ENCODE measurements around the gene SIVA1. TPM values are rescaled to one million over a fixed set of nuclear protein-coding genes. Genes with fewer than 3 reads are reported as not detected.

Gene SIVA1
- total RNA-seq, 1 experiment from 2014 or later: 85.8 TPM

- Histone ChIP-seq H3F3A (ENCODE audit: insufficient read depth, low read depth) (peaks cover 2% of the 10 kb centered on the region; the same call in 1 of the 2 replicates), H3K9me3 (ENCODE audit: insufficient read depth, low read depth) (no peaks in the 10 kb centered on the region), H3K4me2 (no peak overlapping the region), H3K27me3 (ENCODE audit: insufficient read depth, low read depth) (no peaks in the 10 kb centered on the region), H4K20me1 (ENCODE audit: insufficient read depth) (peaks cover 16% of the 10 kb centered on the region), H2AFZ (no peak overlapping the region), H3K4me3 (no peak overlapping the region), H3K9me2 (ENCODE audit: insufficient read depth) (no peaks in the 10 kb centered on the region), H3K36me3 (ENCODE audit: low read depth) (peaks cover 6% of the 10 kb centered on the region; the same call in 1 of the 2 replicates), H3K4me1 (replicated peaks; ENCODE audit: insufficient read depth) (peaks cover 9% of the 10 kb centered on the region), H3K27ac (no peak overlapping the region), H3K79me2 (ENCODE audit: low read depth) (peaks cover 38% of the 10 kb centered on the region)
- TF ChIP-seq CTCF (conservative IDR thresholded peaks at IDR 0.05) (no peak), EZH2 (IDR thresholded peaks at IDR 0.05; ENCODE audit: low read depth) (no peak)
- DNase-seq: no peak
- intact Hi-C loops (cut with micrococcal nuclease; ENCODE audit: unreplicated experiment): no loop called here
- BruUV-seq (replicated peaks): no TSS peak
- ChIA-PET POLR2A (ENCODE audit: unreplicated experiment) (no interaction called here), CTCF (interaction anchor here (0.6 kb wide), 1 partner anchor 25 kb away, joined by 4 read pairs; no protein-coding TSS in a partner anchor)
These were observed 4.9 kb downstream of the SIVA1 start for GRCh38 chr14:104757681-104758392.

- peaks cover 16% of the 10 kb centered on the region for H4K20me1 ChIP-seq (ENCODE audit: insufficient read depth)
- ChIA-PET POLR2A (ENCODE audit: unreplicated experiment) (no interaction called here), CTCF (no interaction called here)
- no peaks in the 10 kb centered on the region for H3K9me3 ChIP-seq (ENCODE audit: insufficient read depth, low read depth)
- no peaks in the 10 kb centered on the region for H3K27me3 ChIP-seq (ENCODE audit: insufficient read depth, low read depth)
- no peak overlapping the region for H3K27ac ChIP-seq
- no TSS peak for BruUV-seq (replicated peaks)
- H3K9me2 ChIP-seq (ENCODE audit: insufficient read depth): no peaks in the 10 kb centered on the region
- H3K36me3 ChIP-seq (ENCODE audit: low read depth): peaks cover 6% of the 10 kb centered on the region; the same call in 1 of the 2 replicates
- intact Hi-C loops (cut with micrococcal nuclease; ENCODE audit: unreplicated experiment): no loop called here
- no peak overlapping the region for H3K4me2 ChIP-seq
- H3F3A ChIP-seq (ENCODE audit: insufficient read depth, low read depth): peaks cover 2% of the 10 kb centered on the region; the same call in 1 of the 2 replicates
- no peak overlapping the region for H2AFZ ChIP-seq
- H3K79me2 ChIP-seq (ENCODE audit: low read depth): peaks cover 26% of the 10 kb centered on the region
- no peak overlapping the region for H3K4me3 ChIP-seq
- no peak for TF ChIP-seq CTCF (conservative IDR thresholded peaks at IDR 0.05)
- TF ChIP-seq EZH2 (IDR thresholded peaks at IDR 0.05; ENCODE audit: low read depth): no peak
- DNase-seq: no peak
- peaks cover 5% of the 10 kb centered on the region for H3K4me1 ChIP-seq (replicated peaks; ENCODE audit: insufficient read depth)
These were observed 6.3 kb downstream of the SIVA1 start for GRCh38 chr14:104758981-104759969.

- Histone ChIP-seq H2AFZ (no peak overlapping the region), H3K79me2 (ENCODE audit: low read depth) (no peaks in the 10 kb centered on the region), H4K20me1 (ENCODE audit: insufficient read depth) (no peaks in the 10 kb centered on the region), H3K4me2 (no peak overlapping the region), H3F3A (ENCODE audit: insufficient read depth, low read depth) (peaks cover 23% of the 10 kb centered on the region; the same call in 1 of the 2 replicates), H3K4me1 (replicated peaks; ENCODE audit: insufficient read depth) (peaks cover 3% of the 10 kb centered on the region; the same call in 1 of the 2 replicates), H3K9me2 (ENCODE audit: insufficient read depth) (no peaks in the 10 kb centered on the region), H3K9me3 (ENCODE audit: insufficient read depth, low read depth) (no peaks in the 10 kb centered on the region), H3K4me3 (no peak overlapping the region), H3K27me3 (ENCODE audit: insufficient read depth, low read depth) (no peaks in the 10 kb centered on the region), H3K27ac (no peak overlapping the region), H3K36me3 (ENCODE audit: low read depth) (0 out of 2 replicates have a peak, but pooled peaks cover 3% of the 10 kb centered on the region)
- POLR2A ChIA-PET (ENCODE audit: unreplicated experiment): no interaction called here
- TF ChIP-seq CTCF (conservative IDR thresholded peaks at IDR 0.05) (no peak), EZH2 (IDR thresholded peaks at IDR 0.05; ENCODE audit: low read depth) (no peak)
- no TSS peak for BruUV-seq (replicated peaks)
- CTCF ChIA-PET: interaction anchor here (0.6 kb wide), 1 partner anchor 210 kb away, joined by 3 read pairs; no protein-coding TSS in a partner anchor
- intact Hi-C loops (cut with micrococcal nuclease; ENCODE audit: unreplicated experiment): loop anchor here (5.0 kb wide), 1 partner anchor 282 kb away; no protein-coding TSS in a partner anchor
- DNase-seq: no peak
These were observed 12.6 kb downstream of the SIVA1 start for GRCh38 chr14:104765517-104765916.
